Measurements from ENCODE around the gene AGBL1. TPM values are rescaled to one million over a fixed set of nuclear protein-coding genes. Genes with fewer than 3 reads are reported as not detected.

Gene AGBL1
- polyA plus RNA-seq, 1 experiment = not detected

- no peak for TF ChIP-seq CTCF (IDR thresholded peaks at IDR 0.05; ENCODE audit: insufficient read depth, low read depth, low read length)
- POLR2A ChIA-PET = no interaction called here
- Histone ChIP-seq H3K36me3 (ENCODE audit: control insufficient read depth, insufficient read depth, low read length) (no peaks in the 10 kb centered on the region), H3K4me3 (ENCODE audit: low read depth, low read length) (no peak overlapping the region), H3K27me3 (ENCODE audit: control insufficient read depth, insufficient read depth, low read length) (no peaks in the 10 kb centered on the region)
- DNase-seq (ENCODE audit: low read depth) = no peak
- CTCF ChIA-PET = no interaction called here
These were observed 730.7 kb downstream of the AGBL1 start for GRCh38 chr15:86810329-86810728.

- Histone ChIP-seq H3K27me3 (ENCODE audit: control insufficient read depth, insufficient read depth, low read length) (no peaks in the 10 kb centered on the region), H3K36me3 (ENCODE audit: control insufficient read depth, insufficient read depth, low read length) (no peaks in the 10 kb centered on the region), H3K4me3 (ENCODE audit: low read depth, low read length) (no peak overlapping the region)
- no peak for TF ChIP-seq CTCF (IDR thresholded peaks at IDR 0.05; ENCODE audit: insufficient read depth, low read depth, low read length)
- ChIA-PET POLR2A (no interaction called here), CTCF (no interaction called here)
- DNase-seq (ENCODE audit: low read depth) = no peak
These were observed 734.2 kb downstream of the AGBL1 start for GRCh38 chr15:86813892-86814291.

GRCh38 chr15:86829245-86829644, 749.6 kb downstream of the AGBL1 start:
- ChIA-PET POLR2A (no interaction called here), CTCF (no interaction called here)
- Histone ChIP-seq H3K27me3 (ENCODE audit: control insufficient read depth, insufficient read depth, low read length) (no peaks in the 10 kb centered on the region), H3K36me3 (ENCODE audit: control insufficient read depth, insufficient read depth, low read length) (no peaks in the 10 kb centered on the region), H3K4me3 (ENCODE audit: low read depth, low read length) (no peak overlapping the region)
- no peak for TF ChIP-seq CTCF (IDR thresholded peaks at IDR 0.05; ENCODE audit: insufficient read depth, low read depth, low read length)
- no peak for DNase-seq (ENCODE audit: low read depth)

GRCh38 chr15:86830304-86830703, 750.6 kb downstream of the AGBL1 start:
- no peak for TF ChIP-seq CTCF (IDR thresholded peaks at IDR 0.05; ENCODE audit: insufficient read depth, low read depth, low read length)
- Histone ChIP-seq H3K36me3 (ENCODE audit: control insufficient read depth, insufficient read depth, low read length) (no peaks in the 10 kb centered on the region), H3K27me3 (ENCODE audit: control insufficient read depth, insufficient read depth, low read length) (no peaks in the 10 kb centered on the region), H3K4me3 (ENCODE audit: low read depth, low read length) (no peak overlapping the region)
- DNase-seq (ENCODE audit: low read depth) = no peak
- POLR2A ChIA-PET = no interaction called here
- CTCF ChIA-PET = no interaction called here

- no peaks in the 10 kb centered on the region for H3K27me3 ChIP-seq (ENCODE audit: control insufficient read depth, insufficient read depth, low read length)
- no peak overlapping the region for H3K4me3 ChIP-seq (ENCODE audit: low read depth, low read length)
- DNase-seq (ENCODE audit: low read depth) = no peak
- ChIA-PET POLR2A (no interaction called here), CTCF (no interaction called here)
- H3K36me3 ChIP-seq (ENCODE audit: control insufficient read depth, insufficient read depth, low read length) = no peaks in the 10 kb centered on the region
- no peak for TF ChIP-seq CTCF (IDR thresholded peaks at IDR 0.05; ENCODE audit: insufficient read depth, low read depth, low read length)
These were observed 753.9 kb downstream of the AGBL1 start for GRCh38 chr15:86833595-86833994.

Measured in BJ (cell line).